Measurements from ENCODE around the gene VGLL4.

GRCh38 chr3:11640009-11640673 is 3.6 kb downstream of the VGLL4 start:
- TF ChIP-seq YY1 (IDR thresholded peaks at IDR 0.05; ENCODE audit: insufficient read depth, insufficient read length): no peak
- no peak for TF ChIP-seq SUZ12 (IDR thresholded peaks at IDR 0.05; ENCODE audit: extremely low read depth, insufficient read depth, insufficient read length)
